Esophagus squamous epithelium (tissue), 5 donors: ENCODE measurements around the gene KLHL15. TPM values are rescaled to one million over a fixed set of nuclear protein-coding genes. Genes with fewer than 3 reads are reported as not detected.
"Not testable (repeated sequence)": the region's sequence is repeated elsewhere in the genome, so short reads cannot be mapped to it uniquely, and the experiment has no call there.

Experiments used
- DNase-seq: peaks from one replicate; lab custom pipeline; 2025; lab: John Stamatoyannopoulos, UW
- H3K27ac ChIP-seq, 4 donors: fragments of 200-600 bp; sonication (generic); one replicate each; pipeline ENCODE4 v1.5.1; 2016 to 2019; ENCODE audit warnings: mild to moderate bottlenecking in 1 of 4
- H3K27me3 ChIP-seq, 4 donors: fragments of 200-600 bp; sonication (generic); 1 replicate in 3 of 4; 2 replicates in 1 of 4; pipeline versions ENCODE4 v1.5.1 to v1.6.0; 2017 to 2021; ENCODE audit warnings: antibody characterized with exemption in 1 of 4
- H3K36me3 ChIP-seq, 3 donors: fragments of 200-600 bp; sonication (generic); one replicate each; pipeline ENCODE4 v1.5.1; 2016 to 2019
- H3K4me1 ChIP-seq, 3 donors: fragments of 200-600 bp; sonication (generic); one replicate each; pipeline ENCODE4 v1.5.1; 2017 to 2019
- H3K4me3 ChIP-seq, 4 donors: fragments of 200-600 bp; sonication (generic); 1 replicate in 3 of 4; 2 replicates in 1 of 4; pipeline ENCODE4 v1.5.1; 2016 to 2019; ENCODE audit warnings: mild to moderate bottlenecking in 2 of 4, moderate library complexity in 1 of 4
- H3K9me3 ChIP-seq, 3 donors: fragments of 200-600 bp; sonication (generic); one replicate each; pipeline ENCODE4 v1.5.1; 2016 to 2019
- POLR2A ChIP-seq, 4 donors: fragments of 450-650 bp; IDR thresholded peaks; one replicate each; pipeline ENCODE4 v1.6.1; 2017; ENCODE audit warnings: antibody characterized with exemption in 4 of 4, mild to moderate bottlenecking in 4 of 4, moderate library complexity in 3 of 4
- WGBS, 2 donors: methylation state at CpG; one replicate each; pipeline ENCODE4 v1.1.5; 2018; 5-methylcytosine and 5-hydroxymethylcytosine counted together
- intact Hi-C: fragments of 100-400 bp; cut with DNase I; formaldehyde crosslinking; loops from one replicate; pipeline ENCODE4 v1.15.0; 2022
- total RNA-seq, 4 donors: library from RNA; depleted of rRNA; stranded (reverse); fragments of >200 nt; gene quantifications; one replicate each; pipeline ENCODE4 v1.1.0, GENCODE V29; 2016
- TF ChIP-seq, protein P1 (sequence below), 6 experiments: fragments of 450-650 bp in 4 of 6; fragments of 200-600 bp in 2 of 6; sonication (generic) in 2 of 6; IDR thresholded peaks; one replicate each; pipeline ENCODE4 v1.5.1; 2016 to 2019; ENCODE audit warnings: antibody characterized with exemption in 6 of 6, mild to moderate bottlenecking in 4 of 6, moderate library complexity in 4 of 6
- donor health status: DM: yes; HTN: yes; CAD: no.

The KLHL15 gene
- 10 to 100 TPM in 1 of 4 donors, 1 to 10 TPM in 3; 2.5 to 11.8 (median 5.4) TPM for total RNA-seq

- WGBS, 2 donors: 71 to 78% methylated on average over 7 of the region's 7 CpGs
- Histone ChIP-seq H3K36me3 (no peaks in the 10 kb centered on the region), H3K4me3 (peak within 1 kb of the TSS; percentile 65 to 87 (median 78)), H3K27me3 (no peaks in the 10 kb centered on the region), H3K27ac (peak within 1 kb of the TSS; percentile 89 to 98 (median 96)), H3K4me1 (peaks cover 0 to 13% (median 0%) of the 10 kb centered on the region in 3 donors), H3K9me3 (no peaks in the 10 kb centered on the region)
- no peak for TF ChIP-seq POLR2A (IDR thresholded peaks at IDR 0.05)
- TF ChIP-seq, protein P1, sequence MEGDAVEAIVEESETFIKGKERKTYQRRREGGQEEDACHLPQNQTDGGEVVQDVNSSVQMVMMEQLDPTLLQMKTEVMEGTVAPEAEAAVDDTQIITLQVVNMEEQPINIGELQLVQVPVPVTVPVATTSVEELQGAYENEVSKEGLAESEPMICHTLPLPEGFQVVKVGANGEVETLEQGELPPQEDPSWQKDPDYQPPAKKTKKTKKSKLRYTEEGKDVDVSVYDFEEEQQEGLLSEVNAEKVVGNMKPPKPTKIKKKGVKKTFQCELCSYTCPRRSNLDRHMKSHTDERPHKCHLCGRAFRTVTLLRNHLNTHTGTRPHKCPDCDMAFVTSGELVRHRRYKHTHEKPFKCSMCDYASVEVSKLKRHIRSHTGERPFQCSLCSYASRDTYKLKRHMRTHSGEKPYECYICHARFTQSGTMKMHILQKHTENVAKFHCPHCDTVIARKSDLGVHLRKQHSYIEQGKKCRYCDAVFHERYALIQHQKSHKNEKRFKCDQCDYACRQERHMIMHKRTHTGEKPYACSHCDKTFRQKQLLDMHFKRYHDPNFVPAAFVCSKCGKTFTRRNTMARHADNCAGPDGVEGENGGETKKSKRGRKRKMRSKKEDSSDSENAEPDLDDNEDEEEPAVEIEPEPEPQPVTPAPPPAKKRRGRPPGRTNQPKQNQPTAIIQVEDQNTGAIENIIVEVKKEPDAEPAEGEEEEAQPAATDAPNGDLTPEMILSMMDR (IDR thresholded peaks at IDR 0.05): no peak
- intact Hi-C loops: no loop called here
- no peak for DNase-seq
These were observed at the start of gene KLHL15 for GRCh38 chrX:24027086-24027485. Gene KLHL15, minus strand, starts transcription at chrX:24027186. Its CDS starts 20,493 bp downstream, at chrX:24006693.

- WGBS, 2 donors: 88 to 93% methylated on average over 7 to 9 of the region's 9 CpGs
- no peak overlapping the region for H3K4me3 ChIP-seq
- no peaks in the 10 kb centered on the region for H3K4me1 ChIP-seq
- no peaks in the 10 kb centered on the region for H3K9me3 ChIP-seq
- no peaks in the 10 kb centered on the region for H3K27me3 ChIP-seq
- TF ChIP-seq POLR2A (IDR thresholded peaks at IDR 0.05): no peak
- TF ChIP-seq, protein P1 (IDR thresholded peaks at IDR 0.05): no peak
- H3K36me3 ChIP-seq: peaks cover 0 to 96% (median 35%) of the 10 kb centered on the region in 3 donors
- H3K27ac ChIP-seq: no peak overlapping the region
- intact Hi-C loops: no loop called here
- no peak for DNase-seq
These were observed 42.9 kb upstream of the KLHL15 start for GRCh38 chrX:24069877-24070276.

- intact Hi-C loops: no loop called here
- H3K27ac ChIP-seq: no peak overlapping the region
- no peak overlapping the region for H3K4me3 ChIP-seq
- TF ChIP-seq POLR2A (IDR thresholded peaks at IDR 0.05): no peak
- TF ChIP-seq, protein P1 (IDR thresholded peaks at IDR 0.05): no peak
- H3K36me3 ChIP-seq: peaks cover 4 to 100% (median 44%) of the 10 kb centered on the region in 3 donors
- WGBS, 2 donors: 87 to 94% methylated on average over 3 to 5 of the region's 6 CpGs
- no peaks in the 10 kb centered on the region for H3K27me3 ChIP-seq
- DNase-seq: no peak
- H3K9me3 ChIP-seq: no peaks in the 10 kb centered on the region
- H3K4me1 ChIP-seq: no peaks in the 10 kb centered on the region
These were observed 36.5 kb upstream of the KLHL15 start for GRCh38 chrX:24063488-24063887.

- TF ChIP-seq, protein P1 (IDR thresholded peaks at IDR 0.05): no peak
- TF ChIP-seq POLR2A (IDR thresholded peaks at IDR 0.05): no peak
- no CpG with 5 or more reads among the region's 14 CpGs for WGBS, 2 donors
- Histone ChIP-seq H3K9me3 (no peaks in the 10 kb centered on the region), H3K27me3 (no peaks in the 10 kb centered on the region), H3K4me3 (peak overlapping the region in 1 of 4 donors; percentile 62), H3K36me3 (peaks cover 0 to 35% (median 4%) of the 10 kb centered on the region in 3 donors), H3K27ac (peak overlapping the region in 3 of 4 donors; percentile 90 to 93 (median 92)), H3K4me1 (peaks cover 0 to 7% (median 0%) of the 10 kb centered on the region in 3 donors)
- DNase-seq: no peak
- intact Hi-C loops: loop anchor here (10.0 kb wide), 1 partner anchor 150 kb away; the partner anchor contains the start of genes APOO and CXorf58
These were observed 28.0 kb upstream of the KLHL15 start for GRCh38 chrX:24055043-24055356.

GRCh38 chrX:24054182-24055042, 27.4 kb upstream of the KLHL15 start, which contains the start of gene EIF2S3:
Gene EIF2S3, plus strand, starts transcription at chrX:24054956. Its CDS starts 13 bp downstream, at chrX:24054969.
- Histone ChIP-seq H3K27me3 (no peaks in the 10 kb centered on the region), H3K36me3 (peaks cover 0 to 30% (median 4%) of the 10 kb centered on the region in 3 donors), H3K4me3 (peak within 1 kb of the TSS in 1 of 4 donors; percentile 62), H3K27ac (peak within 1 kb of the TSS; percentile 61 to 93 (median 91)), H3K4me1 (peaks cover 0 to 7% (median 0%) of the 10 kb centered on the region in 3 donors), H3K9me3 (no peaks in the 10 kb centered on the region)
- intact Hi-C loops: loop anchor here (10.0 kb wide), 1 partner anchor 150 kb away; the partner anchor contains the start of genes APOO and CXorf58
- DNase-seq: peak; percentile 77
- 0 to 6% methylated on average over 12 to 24 of the region's 57 CpGs for WGBS, 2 donors
- TF ChIP-seq POLR2A (IDR thresholded peaks at IDR 0.05): peak in 1 of 4 donors; percentile 66
- TF ChIP-seq, protein P1 (IDR thresholded peaks at IDR 0.05): peak; percentile 29 to 68 (median 57)

DNA sequence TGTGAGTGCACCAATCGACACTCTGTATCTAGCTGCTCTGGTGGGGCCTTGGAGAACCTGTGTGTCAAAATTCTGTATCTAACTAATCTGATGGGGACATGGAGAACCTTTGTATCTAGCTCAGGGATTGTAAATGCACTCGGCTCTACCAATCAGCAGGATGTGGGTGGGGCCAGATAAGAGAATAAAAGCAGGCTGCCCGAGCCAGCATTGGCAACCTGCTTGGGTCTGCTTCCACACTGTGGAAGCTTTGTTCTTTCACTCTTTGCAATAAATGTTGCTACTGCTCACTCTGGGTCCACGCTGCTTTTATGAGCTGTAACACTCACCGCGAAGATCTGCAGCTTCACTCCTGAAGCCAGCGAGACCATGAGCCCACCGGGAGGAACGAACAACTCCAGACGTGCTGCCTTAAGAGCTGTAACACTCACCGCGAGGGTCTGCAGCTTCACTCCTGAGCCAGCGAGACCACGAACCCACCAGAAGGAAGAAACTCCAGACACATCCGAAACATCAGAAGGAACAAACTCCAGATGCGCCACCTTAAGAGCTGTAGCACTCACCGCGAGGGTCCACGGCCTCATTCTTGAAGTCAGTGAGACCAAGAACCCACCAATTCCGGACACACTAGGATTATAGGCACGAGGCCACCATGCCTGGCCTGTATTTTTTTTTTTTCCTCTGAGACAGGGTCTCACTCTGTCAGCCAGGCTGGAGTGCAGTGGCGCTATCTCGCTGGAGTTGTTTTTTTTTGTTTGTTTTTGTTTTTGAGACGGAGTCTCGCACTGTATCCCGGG, 23.7 kb upstream of the KLHL15 start:
- intact Hi-C loops: loop anchor here (10.0 kb wide), 1 partner anchor 146 kb away; the partner anchor contains the start of genes APOO and CXorf58
- H3K9me3 ChIP-seq, H3K27ac ChIP-seq, H3K27me3 ChIP-seq, H3K4me1 ChIP-seq, DNase-seq, H3K36me3 ChIP-seq, H3K4me3 ChIP-seq: not testable (repeated sequence)
- 78 to 83% methylated on average over 10 to 26 of the region's 26 CpGs for WGBS, 2 donors
